Measurements from ENCODE around the gene ATP5F1D.

- TF ChIP-seq POLR2A (IDR thresholded peaks at IDR 0.05): no peak
- no peak for TF ChIP-seq POLR2AphosphoS5 (IDR thresholded peaks at IDR 0.05)
- no peak for TF ChIP-seq CTCF (IDR thresholded peaks at IDR 0.05)
- TF ChIP-seq EP300 (IDR thresholded peaks at IDR 0.05): no peak
Observed at GRCh38 chr19:1230783-1231489, 10.6 kb upstream of the ATP5F1D start.

All from suprapubic skin (tissue), 4 donors.